Prostate gland (tissue), 2 donors: ENCODE data around the gene PSMB3.

Source experiments
- CTCF ChIP-seq, 4 experiments: fragments of 200-600 bp in 2 of 4; fragments of 450-650 bp in 2 of 4; sonication (generic) in 2 of 4; IDR thresholded peaks; 1 replicate in 3 of 4; 2 replicates in 1 of 4; pipeline ENCODE4 v1.5.1; 2016 to 2019; ENCODE audit warnings: antibody characterized with exemption in 4 of 4, mild to moderate bottlenecking in 2 of 4, moderate library complexity in 2 of 4
- POLR2A ChIP-seq: fragments of 450-650 bp; IDR thresholded peaks from one replicate; pipeline ENCODE4 v1.6.1; 2016; ENCODE audit warnings: antibody characterized with exemption, mild to moderate bottlenecking

- peak; percentile 44 for TF ChIP-seq POLR2A
- peak in 1 of 4 experiments; percentile 11 for TF ChIP-seq CTCF (IDR thresholded peaks at IDR 0.05)
These were observed 48.6 kb upstream of the PSMB3 start for GRCh38 chr17:38703742-38704605.
